Gastroesophageal sphincter (tissue), 2 donors: ENCODE data around the gene NEK4.

Experiments
- EP300 ChIP-seq: sonication (generic); formaldehyde crosslinking; IDR thresholded peaks from one replicate; pipeline ENCODE4 v1.6.1; 2017; ENCODE audit warnings: antibody characterized with exemption, mild to moderate bottlenecking
- POLR2A ChIP-seq, 2 donors: fragments of 450-650 bp; IDR thresholded peaks; one replicate each; pipeline ENCODE4 v1.6.1; 2017; ENCODE audit warnings: antibody characterized with exemption in 2 of 2, mild to moderate bottlenecking in 2 of 2, moderate library complexity in 1 of 2

- TF ChIP-seq EP300 (no peak), POLR2A (IDR thresholded peaks at IDR 0.05) (no peak)
Measured at GRCh38 chr3:52663098-52663497, 107.6 kb downstream of the NEK4 start.
